ENCODE results near the gene LRBA.

LRBA gene

DNA sequence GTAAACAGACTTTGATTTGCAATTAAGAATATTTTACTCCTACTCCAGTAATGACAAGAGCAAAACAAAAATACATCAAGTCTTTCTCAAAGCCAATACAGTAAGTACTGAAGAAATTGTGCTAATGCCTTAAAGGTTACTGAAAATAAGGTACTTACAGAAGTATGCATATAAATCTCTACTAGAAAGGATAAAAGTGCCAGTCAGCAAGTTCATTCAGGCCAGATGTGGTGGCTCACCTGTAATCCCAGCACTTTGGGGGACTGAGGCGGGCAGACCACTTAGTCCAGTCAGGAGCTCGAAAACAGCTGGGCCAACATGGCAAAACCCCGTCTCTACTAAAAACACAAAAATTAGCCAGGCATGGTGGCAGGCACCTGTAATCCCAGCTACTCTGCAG, 27.9 kb downstream of the LRBA start:
- H3K36me3 ChIP-seq (ENCODE audit: control insufficient read depth, insufficient read depth, low read length), result no peaks in the 10 kb centered on the region
- no peaks in the 10 kb centered on the region for H3K27me3 ChIP-seq (ENCODE audit: control insufficient read depth, insufficient read depth, low read length)
- no peak overlapping the region for H3K4me3 ChIP-seq (ENCODE audit: low read depth, low read length)
- no peak overlapping the region for H3K9ac ChIP-seq (ENCODE audit: low read depth, low read length)
- H3K4me1 ChIP-seq (ENCODE audit: control insufficient read depth, insufficient read depth, low read length), result no peaks in the 10 kb centered on the region
- H3K9me3 ChIP-seq (ENCODE audit: control insufficient read depth, insufficient read depth, low read length), result no peaks in the 10 kb centered on the region

GRCh38 chr4:150986085-150986484, 29.0 kb downstream of the LRBA start:
- Histone ChIP-seq H3K4me3 (ENCODE audit: low read depth, low read length) (no peak overlapping the region), H3K4me1 (ENCODE audit: control insufficient read depth, insufficient read depth, low read length) (no peaks in the 10 kb centered on the region)

DNA sequence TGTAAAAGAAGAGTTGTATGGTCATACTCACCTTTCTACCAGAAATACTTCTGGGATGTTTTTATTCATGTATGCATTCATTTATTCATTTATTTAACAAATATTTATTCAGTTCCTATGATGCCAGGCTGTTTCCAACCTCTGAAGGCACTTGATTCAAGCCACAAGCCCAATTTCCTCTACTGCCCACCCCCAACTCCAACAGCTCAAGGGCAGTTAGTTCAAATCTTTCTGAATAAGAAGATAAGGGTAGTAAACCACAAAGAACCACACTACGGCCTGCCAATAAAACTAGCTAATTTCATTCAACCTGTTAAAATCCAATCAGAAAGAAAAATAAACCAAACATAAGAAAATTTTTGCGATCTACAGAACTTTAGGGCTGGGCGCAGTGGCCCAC, 31.2 kb downstream of the LRBA start:
- Histone ChIP-seq H3K9ac (ENCODE audit: low read depth, low read length) (no peak overlapping the region), H3K27me3 (ENCODE audit: control insufficient read depth, insufficient read depth, low read length) (no peaks in the 10 kb centered on the region), H3K4me3 (ENCODE audit: low read depth, low read length) (no peak overlapping the region), H3K36me3 (ENCODE audit: control insufficient read depth, insufficient read depth, low read length) (no peaks in the 10 kb centered on the region), H3K9me3 (ENCODE audit: control insufficient read depth, insufficient read depth, low read length) (no peaks in the 10 kb centered on the region), H3K4me1 (ENCODE audit: control insufficient read depth, insufficient read depth, low read length) (no peaks in the 10 kb centered on the region)

More at GRCh38 chr4:150986085-150986484, 29.0 kb downstream of the LRBA start:
- H3K9ac ChIP-seq (ENCODE audit: low read depth, low read length), result no peak overlapping the region
- no peaks in the 10 kb centered on the region for H3K36me3 ChIP-seq (ENCODE audit: control insufficient read depth, insufficient read depth, low read length)
- H3K27me3 ChIP-seq (ENCODE audit: control insufficient read depth, insufficient read depth, low read length), result no peaks in the 10 kb centered on the region
- no peaks in the 10 kb centered on the region for H3K9me3 ChIP-seq (ENCODE audit: control insufficient read depth, insufficient read depth, low read length)

GRCh38 chr4:150982557-150983233, 32.4 kb downstream of the LRBA start:
- Histone ChIP-seq H3K36me3 (ENCODE audit: control insufficient read depth, insufficient read depth, low read length) (no peaks in the 10 kb centered on the region), H3K27me3 (ENCODE audit: control insufficient read depth, insufficient read depth, low read length) (no peaks in the 10 kb centered on the region), H3K4me3 (ENCODE audit: low read depth, low read length) (no peak overlapping the region)

GRCh38 chr4:150978738-150979575, 36.1 kb downstream of the LRBA start:
- Histone ChIP-seq H3K36me3 (ENCODE audit: control insufficient read depth, insufficient read depth, low read length) (no peaks in the 10 kb centered on the region), H3K4me3 (ENCODE audit: low read depth, low read length) (no peak overlapping the region), H3K4me1 (ENCODE audit: control insufficient read depth, insufficient read depth, low read length) (peaks cover 7% of the 10 kb centered on the region), H3K27me3 (ENCODE audit: control insufficient read depth, insufficient read depth, low read length) (no peaks in the 10 kb centered on the region), H3K9me3 (ENCODE audit: control insufficient read depth, insufficient read depth, low read length) (no peaks in the 10 kb centered on the region), H3K9ac (ENCODE audit: low read depth, low read length) (no peak overlapping the region)

More at GRCh38 chr4:150982557-150983233, 32.4 kb downstream of the LRBA start:
- Histone ChIP-seq H3K9ac (ENCODE audit: low read depth, low read length) (no peak overlapping the region), H3K4me1 (ENCODE audit: control insufficient read depth, insufficient read depth, low read length) (no peaks in the 10 kb centered on the region), H3K9me3 (ENCODE audit: control insufficient read depth, insufficient read depth, low read length) (no peaks in the 10 kb centered on the region)

GRCh38 chr4:150976478-150977118, 38.5 kb downstream of the LRBA start:
- Histone ChIP-seq H3K36me3 (ENCODE audit: control insufficient read depth, insufficient read depth, low read length) (no peaks in the 10 kb centered on the region), H3K9me3 (ENCODE audit: control insufficient read depth, insufficient read depth, low read length) (no peaks in the 10 kb centered on the region), H3K9ac (ENCODE audit: low read depth, low read length) (no peak overlapping the region), H3K4me3 (ENCODE audit: low read depth, low read length) (no peak overlapping the region), H3K4me1 (ENCODE audit: control insufficient read depth, insufficient read depth, low read length) (peaks cover 7% of the 10 kb centered on the region), H3K27me3 (ENCODE audit: control insufficient read depth, insufficient read depth, low read length) (no peaks in the 10 kb centered on the region)

DNA sequence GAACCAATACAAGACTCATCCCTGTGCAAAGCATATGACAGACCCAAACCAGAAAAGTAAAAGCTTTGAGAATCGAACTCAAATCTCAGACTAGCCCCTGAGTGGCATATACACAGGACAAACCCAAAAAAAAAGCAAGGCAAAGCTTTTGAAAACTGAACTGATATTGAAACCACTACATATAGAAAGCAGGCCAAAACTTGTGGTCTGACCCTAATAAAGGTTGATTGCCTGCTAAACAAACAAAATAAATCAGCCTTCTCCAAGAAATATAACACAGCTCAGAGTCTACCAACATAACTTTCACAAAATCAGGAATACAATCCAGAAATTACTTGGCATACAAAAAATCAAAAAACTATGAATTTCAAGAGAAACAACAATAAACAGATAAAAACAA, 40.3 kb downstream of the LRBA start:
- no peak overlapping the region for H3K4me3 ChIP-seq (ENCODE audit: low read depth, low read length)

DNA sequence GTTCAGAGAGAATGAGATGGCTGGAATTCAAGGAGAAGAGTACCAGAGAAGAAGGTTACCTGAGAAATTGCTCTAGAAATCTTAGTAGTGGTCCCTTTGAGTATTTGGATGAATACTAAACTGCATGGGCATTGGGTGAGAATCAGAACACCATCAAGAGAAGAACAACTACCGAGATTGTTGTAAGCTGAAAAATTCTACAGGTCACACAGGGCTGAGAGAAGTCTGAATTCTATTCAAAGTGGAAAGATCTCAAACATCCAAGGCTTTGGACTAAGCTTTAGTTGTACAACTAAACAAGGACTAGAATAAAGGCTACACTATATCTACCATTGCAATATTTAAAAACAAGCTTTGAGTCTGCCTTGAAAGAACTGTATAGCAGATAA, 40.8 kb downstream of the LRBA start:
- no peak overlapping the region for H3K4me3 ChIP-seq (ENCODE audit: low read depth, low read length)
- no peak overlapping the region for H3K9ac ChIP-seq (ENCODE audit: low read depth, low read length)
- peaks cover 7% of the 10 kb centered on the region for H3K4me1 ChIP-seq (ENCODE audit: control insufficient read depth, insufficient read depth, low read length)
- no peaks in the 10 kb centered on the region for H3K36me3 ChIP-seq (ENCODE audit: control insufficient read depth, insufficient read depth, low read length)
- H3K9me3 ChIP-seq (ENCODE audit: control insufficient read depth, insufficient read depth, low read length), result no peaks in the 10 kb centered on the region
- H3K27me3 ChIP-seq (ENCODE audit: control insufficient read depth, insufficient read depth, low read length), result no peaks in the 10 kb centered on the region

More for the DNA sequence above, 40.3 kb downstream of the LRBA start:
- peaks cover 7% of the 10 kb centered on the region for H3K4me1 ChIP-seq (ENCODE audit: control insufficient read depth, insufficient read depth, low read length)
- H3K27me3 ChIP-seq (ENCODE audit: control insufficient read depth, insufficient read depth, low read length), result no peaks in the 10 kb centered on the region
- H3K9ac ChIP-seq (ENCODE audit: low read depth, low read length), result no peak overlapping the region
- H3K9me3 ChIP-seq (ENCODE audit: control insufficient read depth, insufficient read depth, low read length), result no peaks in the 10 kb centered on the region
- no peaks in the 10 kb centered on the region for H3K36me3 ChIP-seq (ENCODE audit: control insufficient read depth, insufficient read depth, low read length)

DNA sequence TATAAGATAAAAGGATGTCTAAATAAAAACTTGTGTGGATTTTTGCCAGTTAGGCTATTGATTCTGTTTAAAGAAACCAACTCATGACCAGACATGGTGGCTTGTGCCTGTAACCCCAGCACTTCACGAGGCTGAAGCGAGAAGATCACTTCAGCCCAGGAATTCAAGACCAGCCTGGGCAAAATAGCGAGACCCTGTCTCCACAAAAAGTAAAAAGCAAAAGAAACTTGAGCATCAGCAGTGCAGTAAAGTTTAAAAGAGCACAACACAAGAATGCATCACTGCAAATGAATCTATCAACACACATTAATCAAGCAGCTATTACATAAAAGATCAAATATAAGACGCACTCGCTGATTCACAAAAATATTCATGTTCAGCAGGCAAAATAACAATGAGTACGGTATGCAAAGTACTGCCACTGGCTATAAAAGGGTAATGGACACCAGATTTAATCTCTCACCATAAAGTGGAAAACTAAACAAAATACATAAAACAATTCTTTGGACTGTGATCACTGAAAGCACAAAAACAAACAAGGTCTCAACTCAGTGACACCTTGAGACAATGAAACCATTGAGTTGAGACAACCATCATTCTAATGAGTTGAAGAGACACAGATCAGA, 41.3 kb downstream of the LRBA start:
- H3K36me3 ChIP-seq (ENCODE audit: control insufficient read depth, insufficient read depth, low read length), result no peaks in the 10 kb centered on the region
- no peak overlapping the region for H3K4me3 ChIP-seq (ENCODE audit: low read depth, low read length)
- H3K9me3 ChIP-seq (ENCODE audit: control insufficient read depth, insufficient read depth, low read length), result no peaks in the 10 kb centered on the region
- H3K9ac ChIP-seq (ENCODE audit: low read depth, low read length), result no peak overlapping the region
- H3K4me1 ChIP-seq (ENCODE audit: control insufficient read depth, insufficient read depth, low read length), result peaks cover 7% of the 10 kb centered on the region
- H3K27me3 ChIP-seq (ENCODE audit: control insufficient read depth, insufficient read depth, low read length), result no peaks in the 10 kb centered on the region

DNA sequence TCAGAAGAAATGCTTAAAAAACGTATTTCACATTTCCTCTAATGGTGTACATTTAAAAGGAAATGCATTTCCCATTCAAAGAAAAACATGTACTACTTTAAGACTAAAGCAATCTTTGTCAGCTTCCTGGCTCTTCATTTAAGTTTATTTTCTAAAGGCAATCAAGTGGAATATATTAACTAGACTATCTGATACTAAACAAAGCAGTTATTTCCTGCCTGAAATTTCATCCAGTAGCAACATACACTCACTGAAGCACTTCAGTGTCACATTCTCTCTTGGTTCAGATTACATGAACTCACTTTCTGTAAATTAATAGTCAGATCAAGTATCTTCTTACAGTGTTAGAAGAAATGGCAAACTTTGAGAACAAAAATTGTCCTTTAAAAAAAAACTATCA, 42.5 kb downstream of the LRBA start:
- Histone ChIP-seq H3K9me3 (ENCODE audit: control insufficient read depth, insufficient read depth, low read length) (no peaks in the 10 kb centered on the region), H3K27me3 (ENCODE audit: control insufficient read depth, insufficient read depth, low read length) (no peaks in the 10 kb centered on the region), H3K9ac (ENCODE audit: low read depth, low read length) (no peak overlapping the region), H3K4me3 (ENCODE audit: low read depth, low read length) (no peak overlapping the region), H3K36me3 (ENCODE audit: control insufficient read depth, insufficient read depth, low read length) (no peaks in the 10 kb centered on the region), H3K4me1 (ENCODE audit: control insufficient read depth, insufficient read depth, low read length) (peaks cover 7% of the 10 kb centered on the region)

DNA sequence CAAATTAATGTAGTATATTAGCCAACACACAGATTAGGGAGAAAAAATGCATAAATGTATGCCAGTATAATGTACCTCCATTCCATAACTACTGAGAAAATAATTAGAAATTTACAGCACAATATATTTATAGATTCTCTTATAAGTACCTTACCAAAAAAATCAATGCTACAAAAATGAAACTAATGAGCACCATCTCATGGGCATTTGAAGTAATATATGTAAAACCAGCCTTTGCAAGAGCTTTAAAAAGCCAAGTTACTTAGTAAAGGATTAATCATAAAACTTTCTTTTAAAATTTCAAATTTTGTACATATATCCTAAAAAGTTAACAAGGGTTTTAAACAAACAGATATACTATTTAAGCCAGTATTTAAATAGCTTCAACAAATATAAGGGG, 43.2 kb downstream of the LRBA start:
- no peak overlapping the region for H3K4me3 ChIP-seq (ENCODE audit: low read depth, low read length)
- no peaks in the 10 kb centered on the region for H3K9me3 ChIP-seq (ENCODE audit: control insufficient read depth, insufficient read depth, low read length)
- H3K4me1 ChIP-seq (ENCODE audit: control insufficient read depth, insufficient read depth, low read length), result peaks cover 3% of the 10 kb centered on the region
- no peak overlapping the region for H3K9ac ChIP-seq (ENCODE audit: low read depth, low read length)
- H3K27me3 ChIP-seq (ENCODE audit: control insufficient read depth, insufficient read depth, low read length), result no peaks in the 10 kb centered on the region
- H3K36me3 ChIP-seq (ENCODE audit: control insufficient read depth, insufficient read depth, low read length), result no peaks in the 10 kb centered on the region

Measured in iPS-15b (cell line).